NCI-H69 (cell line): ENCODE data around the gene CIAPIN1.

Experiments used
- DNase-seq: peaks from one replicate; lab custom pipeline; 2025; lab: John Stamatoyannopoulos, UW

Gene CIAPIN1

DNA sequence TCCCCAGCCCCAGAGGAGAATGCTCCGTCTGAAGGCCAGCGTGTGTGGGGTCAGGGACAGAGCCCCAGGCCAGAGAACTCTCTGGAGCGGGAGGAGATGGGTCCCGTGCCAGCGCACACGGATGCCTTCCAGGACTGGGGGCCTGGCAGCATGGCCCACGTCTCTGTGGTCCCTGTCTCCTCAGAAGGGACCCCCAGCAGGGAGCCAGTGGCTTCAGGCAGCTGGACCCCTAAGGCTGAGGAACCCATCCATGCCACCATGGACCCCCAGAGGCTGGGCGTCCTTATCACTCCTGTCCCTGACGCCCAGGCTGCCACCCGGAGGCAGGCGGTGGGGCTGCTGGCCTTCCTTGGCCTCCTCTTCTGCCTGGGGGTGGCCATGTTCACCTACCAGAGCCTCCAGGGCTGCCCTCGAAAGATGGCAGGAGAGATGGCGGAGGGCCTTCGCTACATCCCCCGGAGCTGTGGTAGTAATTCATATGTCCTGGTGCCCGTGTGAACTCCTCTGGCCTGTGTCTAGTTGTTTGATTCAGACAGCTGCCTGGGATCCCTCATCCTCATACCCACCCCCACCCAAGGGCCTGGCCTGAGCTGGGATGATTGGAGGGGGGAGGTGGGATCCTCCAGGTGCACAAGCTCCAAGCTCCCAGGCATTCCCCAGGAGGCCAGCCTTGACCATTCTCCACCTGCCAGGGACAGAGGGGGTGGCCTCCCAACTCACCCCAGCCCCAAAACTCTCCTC is 64.5 kb downstream of the CIAPIN1 start:
- DNase-seq = no peak

DNA sequence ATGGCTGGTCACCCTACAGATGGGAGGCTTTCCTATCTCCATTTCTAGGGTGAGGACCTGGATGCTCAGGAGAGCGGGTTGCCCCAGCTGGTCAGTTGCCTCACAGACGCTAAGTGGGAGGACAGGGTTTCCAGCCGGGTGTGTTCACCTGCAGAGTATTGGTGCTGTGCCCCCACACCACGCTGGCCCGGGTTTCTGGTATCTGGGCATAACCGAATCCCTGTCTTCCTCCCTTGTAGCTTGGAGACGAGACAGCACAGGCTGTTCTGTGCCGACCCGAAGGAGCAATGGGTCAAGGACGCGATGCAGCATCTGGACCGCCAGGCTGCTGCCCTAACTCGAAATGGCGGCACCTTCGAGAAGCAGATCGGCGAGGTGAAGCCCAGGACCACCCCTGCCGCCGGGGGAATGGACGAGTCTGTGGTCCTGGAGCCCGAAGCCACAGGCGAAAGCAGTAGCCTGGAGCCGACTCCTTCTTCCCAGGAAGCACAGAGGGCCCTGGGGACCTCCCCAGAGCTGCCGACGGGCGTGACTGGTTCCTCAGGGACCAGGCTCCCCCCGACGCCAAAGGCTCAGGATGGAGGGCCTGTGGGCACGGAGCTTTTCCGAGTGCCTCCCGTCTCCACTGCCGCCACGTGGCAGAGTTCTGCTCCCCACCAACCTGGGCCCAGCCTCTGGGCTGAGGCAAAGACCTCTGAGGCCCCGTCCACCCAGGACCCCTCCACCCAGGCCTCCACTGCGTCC is 65.2 kb downstream of the CIAPIN1 start:
- no peak for DNase-seq

DNA sequence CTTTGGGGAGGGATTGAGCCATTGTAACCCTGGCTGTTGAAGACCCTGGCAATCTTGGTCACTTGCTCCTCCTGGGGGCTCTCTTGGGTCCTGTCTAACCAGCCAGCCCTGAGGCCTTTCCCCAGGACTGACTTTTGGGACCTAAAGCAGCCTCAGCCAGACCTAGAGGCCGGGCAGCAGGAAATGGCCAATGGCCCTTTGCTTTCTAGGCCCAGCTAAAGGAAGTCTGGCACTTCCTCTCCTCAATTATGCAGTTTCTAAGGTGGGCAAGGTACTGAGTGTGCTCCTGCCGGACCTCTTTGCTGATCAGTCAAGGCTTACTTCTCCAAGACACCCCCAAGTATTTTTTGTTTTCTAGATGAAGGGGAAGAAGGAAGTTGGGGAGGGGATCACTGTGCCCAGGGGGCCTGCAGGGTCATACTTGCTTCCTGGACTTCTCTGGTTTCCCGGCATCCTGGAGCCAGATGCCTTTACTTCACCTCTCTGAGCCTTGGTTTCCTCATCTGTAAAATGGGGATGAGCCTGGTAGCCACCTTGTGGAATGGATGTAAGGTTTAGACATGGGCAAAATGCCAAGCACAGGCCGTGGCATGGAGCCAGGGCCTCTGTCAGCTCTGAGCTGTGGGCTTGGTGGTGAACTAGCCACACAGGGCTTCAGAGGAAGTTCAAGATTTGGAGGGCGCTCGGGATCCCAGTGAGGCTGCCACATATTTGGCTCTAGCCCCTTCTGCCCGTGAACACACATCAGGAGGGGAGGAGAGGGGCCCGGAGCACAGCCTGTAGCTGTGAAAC is 66.3 kb downstream of the CIAPIN1 start:
- peak; percentile 10 for DNase-seq

DNA sequence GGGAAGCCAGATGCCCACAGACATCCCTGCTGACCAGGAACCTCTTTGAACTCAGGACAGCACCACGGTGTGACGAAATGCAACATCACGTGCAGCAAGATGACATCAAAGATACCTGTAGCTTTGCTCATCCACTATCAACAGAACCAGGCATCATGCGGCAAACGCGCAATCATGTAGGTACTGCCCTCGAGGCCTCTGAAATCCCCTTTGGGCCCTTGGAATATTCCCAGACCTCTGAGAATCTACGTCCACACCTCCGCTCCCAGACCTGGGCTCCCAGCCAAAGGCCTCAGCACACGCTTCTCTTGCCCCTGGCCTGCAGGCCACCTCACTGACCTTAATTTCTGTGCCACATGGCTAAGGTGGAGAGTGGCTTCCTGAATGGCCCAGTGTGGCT is 67.6 kb downstream of the CIAPIN1 start:
- DNase-seq = no peak
